NCI-H2081 treated with DMSO at 0.1 percent for 48 hours (cell line): ENCODE results near the gene ZSWIM6.
"Not testable (repeated sequence)": the region's sequence is repeated elsewhere in the genome, so short reads cannot be mapped to it uniquely, and the experiment has no call there.

Experiments
- DNase-seq: peaks from one replicate; lab custom pipeline; 2025; lab: John Stamatoyannopoulos, UW

The ZSWIM6 gene

GRCh38 chr5:61363401-61364114 is 31.5 kb downstream of the ZSWIM6 start:
- DNase-seq: no peak

DNA sequence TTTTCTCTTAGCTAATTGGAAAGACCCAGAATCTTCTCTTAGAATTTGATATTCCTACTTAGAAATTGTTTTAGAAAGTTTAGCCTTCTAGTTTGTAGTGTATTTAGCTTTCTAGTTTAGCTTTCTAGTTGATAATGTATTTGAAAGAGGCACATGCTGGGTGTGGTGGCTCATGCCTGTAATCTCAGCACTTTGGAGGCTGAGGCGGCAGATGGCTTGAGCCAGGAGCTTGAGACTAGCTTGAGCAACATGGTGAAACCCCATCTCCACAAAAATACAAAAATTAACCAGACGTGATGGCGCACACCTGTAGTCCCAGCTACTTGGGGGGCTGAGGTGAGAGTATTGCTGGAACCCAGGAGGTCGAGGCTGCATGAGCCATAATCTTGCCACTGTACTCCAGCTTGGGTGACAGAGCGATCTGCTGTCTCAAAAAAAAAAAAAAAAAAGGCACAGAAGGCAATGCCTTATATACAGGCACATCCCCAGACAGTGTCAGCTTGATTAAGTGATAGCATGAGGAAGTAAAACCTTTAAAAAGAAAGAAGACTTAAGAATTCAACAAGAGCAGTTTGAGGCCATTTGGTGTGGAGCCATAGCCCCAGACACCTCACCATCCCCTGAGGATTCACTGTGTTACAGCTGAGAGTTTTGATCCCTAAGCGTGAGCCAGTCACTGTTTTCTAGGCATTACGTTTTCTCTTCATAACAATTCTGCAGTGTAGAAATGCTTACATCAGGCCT is 34.6 kb downstream of the ZSWIM6 start:
- no peak for DNase-seq

- DNase-seq: no peak
These were observed 38.4 kb downstream of the ZSWIM6 start for GRCh38 chr5:61370506-61370905.

DNA sequence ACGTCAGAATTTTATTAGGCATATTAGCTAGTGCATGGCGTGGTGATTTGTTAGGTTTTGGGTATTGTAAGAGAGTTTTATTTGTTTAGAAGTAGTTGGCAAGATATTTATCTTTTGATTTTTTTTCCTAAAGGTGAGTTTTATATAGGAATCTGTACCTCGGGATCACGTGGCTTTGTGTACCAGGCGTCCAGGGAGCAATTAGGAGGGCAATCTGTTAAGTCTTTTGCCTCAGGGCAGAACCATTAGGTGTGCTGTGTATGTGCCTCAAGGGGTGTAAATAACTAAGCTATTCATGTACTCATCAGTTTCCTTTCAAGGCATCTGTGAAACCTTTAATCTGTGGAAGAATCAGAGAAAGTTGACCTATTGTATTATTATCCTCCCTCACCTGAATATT is 39.4 kb downstream of the ZSWIM6 start:
- peak; percentile 11 for DNase-seq

- DNase-seq: no peak
These were observed 47.6 kb downstream of the ZSWIM6 start for GRCh38 chr5:61379677-61380076.

- DNase-seq: no peak
These were observed 49.9 kb downstream of the ZSWIM6 start for GRCh38 chr5:61381968-61382367.

- no peak for DNase-seq
These were observed 53.6 kb downstream of the ZSWIM6 start for GRCh38 chr5:61385627-61386026.

DNA sequence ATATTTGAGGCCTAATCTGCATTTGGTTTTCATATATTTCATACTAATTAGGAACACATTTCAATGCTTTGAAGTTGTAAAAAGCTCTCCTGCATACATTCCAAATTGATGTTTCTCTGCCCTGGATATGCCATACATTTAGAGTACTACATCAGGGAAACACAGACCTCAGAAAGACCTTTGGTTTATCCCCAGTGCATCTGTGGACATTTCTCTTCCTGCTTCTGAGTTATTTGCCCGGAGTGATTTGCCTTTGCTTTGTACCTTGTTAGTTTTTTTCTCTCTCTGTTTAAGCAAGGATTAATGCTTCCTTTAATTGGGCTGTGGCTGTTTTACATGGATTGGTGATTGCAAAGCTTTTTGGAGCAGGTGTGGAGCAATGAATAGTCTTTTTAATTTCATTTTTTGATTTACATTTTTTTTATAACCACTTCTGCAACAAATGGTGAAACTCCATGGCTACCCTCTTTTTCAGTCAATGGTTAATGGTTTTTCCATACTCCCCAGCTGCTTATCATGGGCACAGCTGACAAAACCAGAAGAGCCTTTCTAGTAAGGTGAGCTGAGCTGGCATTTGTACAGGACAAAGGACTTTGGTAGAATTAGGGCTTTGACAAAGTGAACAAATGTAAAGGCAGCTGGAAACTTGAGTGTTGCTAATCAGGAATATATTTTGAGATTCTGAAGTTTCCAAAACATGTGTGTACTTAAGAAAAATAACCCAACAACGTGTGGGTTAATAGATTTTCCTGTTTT is 54.2 kb downstream of the ZSWIM6 start:
- peak; percentile 49 for DNase-seq

GRCh38 chr5:61389609-61390008 is 57.6 kb downstream of the ZSWIM6 start:
- DNase-seq: no peak

DNA sequence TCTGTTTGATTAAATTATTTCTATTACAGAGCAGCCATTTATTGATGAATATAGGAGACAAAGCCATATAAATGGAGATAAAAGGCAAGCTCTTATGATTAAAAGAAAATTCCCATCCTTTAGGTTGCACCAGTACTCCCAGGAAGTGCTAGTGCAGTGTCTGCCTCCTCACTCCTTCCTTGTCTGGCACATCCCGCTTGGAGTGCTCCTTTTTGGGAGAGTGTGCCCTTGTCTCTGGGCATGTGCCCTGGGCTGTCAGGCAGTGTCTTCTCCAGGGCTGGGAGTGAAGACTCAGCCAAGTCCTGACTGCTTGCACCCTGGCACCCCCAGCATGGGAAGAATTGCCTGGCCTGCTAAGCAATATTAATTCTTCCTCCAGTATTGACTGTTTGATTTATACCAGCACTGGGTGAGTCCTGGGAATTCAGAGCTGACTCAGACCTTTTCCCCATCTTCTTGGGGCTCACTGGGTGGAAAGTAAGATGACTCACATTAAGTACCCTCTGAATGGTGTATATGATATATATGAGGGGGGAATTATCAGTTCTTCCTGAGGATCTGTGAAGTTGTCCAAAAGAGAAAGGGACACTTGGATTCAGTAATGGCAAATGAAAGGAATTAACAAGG is 62.1 kb downstream of the ZSWIM6 start:
- DNase-seq: no peak

GRCh38 chr5:61394793-61395192 is 62.7 kb downstream of the ZSWIM6 start:
- no peak for DNase-seq

GRCh38 chr5:61397238-61397637 is 65.2 kb downstream of the ZSWIM6 start:
- no peak for DNase-seq

DNA sequence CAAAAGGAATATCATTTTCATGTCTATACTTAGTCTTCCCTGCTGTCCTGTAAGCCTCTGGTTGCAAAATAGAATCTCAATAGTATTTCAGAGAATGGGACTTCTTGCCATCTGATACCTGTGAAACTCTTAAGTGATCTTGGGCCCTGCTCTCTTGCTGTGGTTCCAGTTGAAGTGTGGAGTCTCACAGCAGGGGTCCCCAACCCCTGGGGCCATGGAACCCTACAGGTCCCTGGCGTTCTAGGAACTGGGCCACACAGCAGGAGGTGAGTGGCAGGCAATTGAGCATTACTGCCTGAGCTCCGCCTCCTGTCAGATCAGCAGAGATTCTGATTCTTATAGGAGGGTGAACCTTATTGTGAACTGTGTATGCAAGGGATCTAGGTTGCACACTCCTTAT is 65.9 kb downstream of the ZSWIM6 start:
- DNase-seq: no peak

DNA sequence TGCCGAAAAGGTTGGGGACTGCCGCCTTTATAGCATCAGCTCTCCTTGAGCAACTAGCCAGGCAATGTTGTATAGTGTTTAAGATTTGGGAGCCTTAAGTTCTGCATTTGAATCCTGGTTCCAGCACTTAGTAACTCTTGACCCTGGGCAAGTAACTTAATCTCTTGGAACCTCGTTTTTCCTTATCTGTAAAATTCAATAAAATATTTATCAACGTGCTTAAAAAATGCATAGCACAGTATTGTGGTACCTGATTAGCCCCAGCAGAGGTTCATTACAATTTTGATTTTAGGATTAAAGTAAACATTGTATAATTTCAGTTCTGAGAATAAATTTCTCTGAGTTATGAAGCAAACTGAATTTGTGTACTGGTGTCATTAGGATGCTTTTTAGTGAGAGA is 66.4 kb downstream of the ZSWIM6 start:
- DNase-seq: no peak

- no peak for DNase-seq
These were observed 67.6 kb downstream of the ZSWIM6 start for GRCh38 chr5:61399679-61400078.

GRCh38 chr5:61401726-61402125 is 69.7 kb downstream of the ZSWIM6 start:
- DNase-seq: no peak

DNA sequence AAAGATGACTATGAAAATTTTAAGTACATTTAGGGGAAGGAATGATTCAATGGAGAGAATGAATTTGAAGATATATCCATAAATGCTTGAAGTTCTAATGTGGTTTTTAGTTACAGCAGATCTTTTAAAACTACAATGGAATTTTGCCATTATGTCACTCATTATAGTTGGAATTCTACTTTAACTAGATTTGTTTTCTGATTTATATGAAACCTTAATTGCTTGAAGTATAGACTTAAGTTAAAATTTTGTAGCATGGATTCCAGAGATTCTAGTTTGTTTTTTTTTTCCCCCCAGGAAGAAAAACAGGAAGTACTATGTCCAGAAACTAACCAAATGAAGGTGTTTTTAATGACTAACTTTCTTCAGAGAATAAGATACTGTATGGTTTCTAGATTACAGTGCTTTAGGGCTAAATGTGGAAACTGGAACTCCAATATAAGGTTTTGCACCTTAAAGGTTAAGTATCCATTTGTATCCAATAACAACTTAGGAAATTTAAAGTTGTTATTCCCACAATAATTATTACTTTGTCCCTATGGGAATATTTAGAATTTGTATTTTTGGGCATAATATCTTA is 70.3 kb downstream of the ZSWIM6 start:
- DNase-seq: no peak

- DNase-seq: no peak
These were observed 71.2 kb downstream of the ZSWIM6 start for GRCh38 chr5:61402970-61403900.

DNA sequence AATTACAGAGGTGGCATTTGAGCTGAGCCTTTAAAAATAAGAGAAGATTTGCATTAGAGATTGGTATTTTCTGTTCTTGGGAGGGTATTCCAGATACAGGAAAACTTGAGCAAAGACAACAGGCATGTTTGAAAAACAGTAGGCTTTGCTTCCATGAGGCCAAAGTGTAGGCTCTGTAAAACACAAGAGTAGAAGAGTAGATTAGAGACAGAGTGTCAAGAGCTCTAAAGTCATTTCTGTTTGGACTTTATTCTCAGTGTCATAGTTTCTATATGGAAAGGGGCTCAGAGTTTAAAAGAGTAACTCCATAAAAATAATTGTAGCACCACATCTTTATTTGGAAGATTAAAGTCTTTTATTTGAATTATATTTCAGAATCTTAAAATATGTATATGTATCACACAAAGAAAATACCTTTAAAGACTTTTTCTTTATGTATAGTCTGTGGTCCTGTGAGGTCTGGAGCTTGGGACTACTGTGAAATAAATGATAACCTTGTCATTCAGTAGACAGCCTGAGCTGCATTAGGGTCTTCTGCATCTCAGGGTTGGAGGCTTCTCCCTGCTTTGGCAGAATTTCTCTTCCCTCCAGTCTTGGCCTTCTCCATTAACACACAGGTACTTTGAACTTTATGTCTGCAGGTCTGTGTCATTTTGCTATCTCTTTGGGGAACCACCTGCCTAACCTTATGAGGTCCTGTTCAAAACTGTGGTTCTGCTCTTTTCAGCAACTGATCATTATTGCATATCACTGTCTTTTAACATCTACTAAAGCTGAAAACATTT is 73.6 kb downstream of the ZSWIM6 start:
- DNase-seq: no peak

DNA sequence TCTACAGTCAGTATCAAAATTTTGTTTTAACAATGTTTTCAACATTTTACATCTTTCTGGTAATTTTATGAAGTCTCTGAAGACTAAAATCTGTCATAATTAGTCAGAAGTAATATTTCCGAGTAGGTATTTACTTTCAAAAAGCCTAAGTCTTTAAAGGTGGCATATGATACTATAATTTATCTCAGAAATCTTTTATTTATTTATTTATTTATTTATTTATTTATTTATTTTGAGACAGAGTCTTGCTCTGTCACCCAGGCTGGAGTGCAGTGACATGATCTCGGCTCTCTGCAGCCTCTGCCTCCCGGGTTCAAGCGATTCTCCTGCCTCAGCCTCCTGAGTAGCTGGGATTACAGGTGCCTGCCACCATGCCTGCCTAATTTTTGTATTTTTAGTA is 74.4 kb downstream of the ZSWIM6 start:
- DNase-seq: not testable (repeated sequence)
